Muscle layer of duodenum (tissue), 2 donors: ENCODE measurements around the gene GPR139.

Experiments
- H3K27ac ChIP-seq: one replicate; pipeline ENCODE4 v1.7.0; 2013; ENCODE audit warnings: mild to moderate bottlenecking, low read length
- H3K27me3 ChIP-seq: one replicate; pipeline ENCODE4 v1.7.0; 2013; ENCODE audit warnings: low read depth, mild to moderate bottlenecking, control low read depth, low read length
- H3K36me3 ChIP-seq, 2 donors: one replicate each; pipeline ENCODE4 v1.7.0; 2013; ENCODE audit warnings: low read length in 2 of 2, control low read depth in 1 of 2, mild to moderate bottlenecking in 1 of 2; ENCODE audit not compliant: insufficient read depth in 2 of 2, control insufficient read depth in 1 of 2
- H3K4me1 ChIP-seq, 2 donors: one replicate each; pipeline ENCODE4 v1.7.0; 2013; ENCODE audit warnings: low read length in 2 of 2, mild to moderate bottlenecking in 2 of 2, control low read depth in 1 of 2, moderate library complexity in 1 of 2; ENCODE audit not compliant: insufficient read depth in 2 of 2, control insufficient read depth in 1 of 2
- H3K4me3 ChIP-seq, 2 donors: one replicate each; pipeline ENCODE4 v1.7.0; 2013; ENCODE audit warnings: low read length in 2 of 2, low read depth in 1 of 2, mild to moderate bottlenecking in 1 of 2
- H3K9me3 ChIP-seq, 2 donors: one replicate each; pipeline ENCODE4 v1.7.0; 2013; ENCODE audit warnings: low read length in 2 of 2, control low read depth in 1 of 2, mild to moderate bottlenecking in 1 of 2; ENCODE audit not compliant: control insufficient read depth in 1 of 2
- donor health status: healthy.

GPR139 gene

GRCh38 chr16:20073203-20074098, at the start of gene GPR139:
Gene GPR139, minus strand, starts transcription at chr16:20073890. Its CDS starts 274 bp downstream, at chr16:20073616.
- Histone ChIP-seq H3K9me3 (peaks cover 0 to 3% of the 10 kb centered on the region in 2 donors), H3K27me3 (peaks cover 17% of the 10 kb centered on the region), H3K36me3 (no peaks in the 10 kb centered on the region), H3K27ac (no peak within 1 kb of the TSS), H3K4me1 (peaks cover 0 to 11% of the 10 kb centered on the region in 2 donors), H3K4me3 (peak within 1 kb of the TSS in 1 of 2 donors; percentile 27)

- Histone ChIP-seq H3K27ac (no peak overlapping the region), H3K4me1 (no peaks in the 10 kb centered on the region), H3K36me3 (no peaks in the 10 kb centered on the region), H3K4me3 (no peak overlapping the region), H3K27me3 (no peaks in the 10 kb centered on the region), H3K9me3 (peaks cover 0 to 11% of the 10 kb centered on the region in 2 donors)
These were observed 48.3 kb upstream of the GPR139 start for GRCh38 chr16:20122011-20122410.

GRCh38 chr16:20114356-20114755, 40.7 kb upstream of the GPR139 start:
- Histone ChIP-seq H3K27me3 (no peaks in the 10 kb centered on the region), H3K27ac (no peak overlapping the region), H3K9me3 (no peaks in the 10 kb centered on the region)

GRCh38 chr16:20111143-20111542, 37.5 kb upstream of the GPR139 start:
- Histone ChIP-seq H3K4me1 (no peaks in the 10 kb centered on the region), H3K27me3 (no peaks in the 10 kb centered on the region), H3K4me3 (no peak overlapping the region), H3K9me3 (no peaks in the 10 kb centered on the region), H3K27ac (no peak overlapping the region), H3K36me3 (no peaks in the 10 kb centered on the region)

More at GRCh38 chr16:20114356-20114755, 40.7 kb upstream of the GPR139 start:
- H3K36me3 ChIP-seq: no peaks in the 10 kb centered on the region
- H3K4me1 ChIP-seq: no peaks in the 10 kb centered on the region
- H3K4me3 ChIP-seq: no peak overlapping the region

GRCh38 chr16:20107083-20107482, 33.4 kb upstream of the GPR139 start:
- Histone ChIP-seq H3K9me3 (no peaks in the 10 kb centered on the region), H3K27ac (no peak overlapping the region), H3K4me1 (no peaks in the 10 kb centered on the region), H3K27me3 (no peaks in the 10 kb centered on the region), H3K36me3 (no peaks in the 10 kb centered on the region), H3K4me3 (no peak overlapping the region)

GRCh38 chr16:20104563-20105183, 31.0 kb upstream of the GPR139 start:
- Histone ChIP-seq H3K27me3 (no peaks in the 10 kb centered on the region), H3K4me3 (no peak overlapping the region), H3K36me3 (no peaks in the 10 kb centered on the region), H3K9me3 (no peaks in the 10 kb centered on the region), H3K4me1 (no peaks in the 10 kb centered on the region), H3K27ac (no peak overlapping the region)

- H3K4me1 ChIP-seq: no peaks in the 10 kb centered on the region
- H3K4me3 ChIP-seq: no peak overlapping the region
- no peaks in the 10 kb centered on the region for H3K27me3 ChIP-seq
- H3K27ac ChIP-seq: no peak overlapping the region
- no peaks in the 10 kb centered on the region for H3K36me3 ChIP-seq
- H3K9me3 ChIP-seq: peaks cover 0 to 4% of the 10 kb centered on the region in 2 donors
These were observed 28.8 kb upstream of the GPR139 start for GRCh38 chr16:20102521-20102920.

- H3K27ac ChIP-seq: no peak overlapping the region
- no peaks in the 10 kb centered on the region for H3K36me3 ChIP-seq
- no peaks in the 10 kb centered on the region for H3K4me1 ChIP-seq
- peaks cover 0 to 4% of the 10 kb centered on the region in 2 donors for H3K9me3 ChIP-seq
- H3K4me3 ChIP-seq: no peak overlapping the region
- no peaks in the 10 kb centered on the region for H3K27me3 ChIP-seq
These were observed 28.3 kb upstream of the GPR139 start for GRCh38 chr16:20102021-20102420.

- Histone ChIP-seq H3K36me3 (no peaks in the 10 kb centered on the region), H3K27me3 (no peaks in the 10 kb centered on the region), H3K4me3 (no peak overlapping the region), H3K27ac (no peak overlapping the region), H3K4me1 (no peaks in the 10 kb centered on the region), H3K9me3 (peaks cover 0 to 4% of the 10 kb centered on the region in 2 donors)
These were observed 25.7 kb upstream of the GPR139 start for GRCh38 chr16:20099375-20099774.

- peaks cover 0 to 9% of the 10 kb centered on the region in 2 donors for H3K9me3 ChIP-seq
- no peak overlapping the region for H3K4me3 ChIP-seq
- no peaks in the 10 kb centered on the region for H3K4me1 ChIP-seq
- no peaks in the 10 kb centered on the region for H3K27me3 ChIP-seq
- no peaks in the 10 kb centered on the region for H3K36me3 ChIP-seq
- no peak overlapping the region for H3K27ac ChIP-seq
These were observed 20.5 kb upstream of the GPR139 start for GRCh38 chr16:20094157-20094556.

GRCh38 chr16:20089246-20089965, 15.7 kb upstream of the GPR139 start:
- H3K27me3 ChIP-seq: no peaks in the 10 kb centered on the region
- H3K9me3 ChIP-seq: peaks cover 0 to 5% of the 10 kb centered on the region in 2 donors
- no peaks in the 10 kb centered on the region for H3K4me1 ChIP-seq
- H3K36me3 ChIP-seq: no peaks in the 10 kb centered on the region
- H3K4me3 ChIP-seq: no peak overlapping the region
- H3K27ac ChIP-seq: no peak overlapping the region
